GM21737 (cell line): ENCODE data around the gene VEGFC.

Experiments
- ATAC-seq: cut with Tn5 transposase; IDR thresholded peaks from one replicate; pipeline ENCODE4 v1.9.1; 2021; ENCODE audit warnings: mild to moderate bottlenecking, moderate library complexity; ENCODE audit not compliant: unreplicated experiment

The VEGFC gene

GRCh38 chr4:176799653-176800052, 6.9 kb upstream of the VEGFC start:
- no peak for ATAC-seq

- ATAC-seq, result no peak
Observed at GRCh38 chr4:176798540-176798939, 5.8 kb upstream of the VEGFC start.

GRCh38 chr4:176795441-176795840, 2.7 kb upstream of the VEGFC start:
- no peak for ATAC-seq

GRCh38 chr4:176794651-176795050, 1.9 kb upstream of the VEGFC start:
- ATAC-seq, result no peak

GRCh38 chr4:176794151-176794550, 1.4 kb upstream of the VEGFC start:
- no peak for ATAC-seq

- no peak for ATAC-seq
Observed at GRCh38 chr4:176793060-176793605, 411 bp upstream of the VEGFC start.

- ATAC-seq, result peak; percentile 16
Observed at GRCh38 chr4:176791591-176792325, 964 bp downstream of the VEGFC start.

- ATAC-seq, result no peak
Observed at GRCh38 chr4:176790398-176790797, 2.3 kb downstream of the VEGFC start.

GRCh38 chr4:176789955-176790354, 2.8 kb downstream of the VEGFC start:
- peak; percentile 47 for ATAC-seq

GRCh38 chr4:176788971-176789370, 3.8 kb downstream of the VEGFC start:
- ATAC-seq, result no peak

GRCh38 chr4:176788248-176788647, 4.5 kb downstream of the VEGFC start:
- ATAC-seq, result no peak

GRCh38 chr4:176784816-176785215, 7.9 kb downstream of the VEGFC start:
- no peak for ATAC-seq

- ATAC-seq, result no peak
Observed at GRCh38 chr4:176782794-176783193, 9.9 kb downstream of the VEGFC start.

GRCh38 chr4:176782191-176782590, 10.5 kb downstream of the VEGFC start:
- ATAC-seq, result no peak

GRCh38 chr4:176781739-176782100, 11.0 kb downstream of the VEGFC start:
- ATAC-seq, result no peak

GRCh38 chr4:176780995-176781738, 11.6 kb downstream of the VEGFC start:
- no peak for ATAC-seq

- ATAC-seq, result no peak
Observed at GRCh38 chr4:176779421-176779820, 13.3 kb downstream of the VEGFC start.

- no peak for ATAC-seq
Observed at GRCh38 chr4:176778491-176778890, 14.2 kb downstream of the VEGFC start.

GRCh38 chr4:176778063-176778462, 14.7 kb downstream of the VEGFC start:
- no peak for ATAC-seq

- ATAC-seq, result no peak
Observed at GRCh38 chr4:176775338-176775737, 17.4 kb downstream of the VEGFC start.

GRCh38 chr4:176774852-176775251, 17.9 kb downstream of the VEGFC start:
- no peak for ATAC-seq

- ATAC-seq, result no peak
Observed at GRCh38 chr4:176769514-176769913, 23.2 kb downstream of the VEGFC start.
